ENCODE data around the gene MED26. TPM values are rescaled to one million over a fixed set of nuclear protein-coding genes. Genes with fewer than 3 reads are reported as not detected.

The MED26 gene
- total RNA-seq, 6 donors from 2014 or later, result 12.6 to 26.5 (median 13.8) TPM

GRCh38 chr19:16527334-16527935 is 100.6 kb downstream of the MED26 start:
- no peaks in the 10 kb centered on the region for H3K4me1 ChIP-seq
- H3K4me3 ChIP-seq, result no peak overlapping the region
- TF ChIP-seq POLR2A (IDR thresholded peaks at IDR 0.05) (no peak), EP300 (IDR thresholded peaks at IDR 0.05) (no peak), CTCF (IDR thresholded peaks at IDR 0.05) (no peak), POLR2AphosphoS5 (IDR thresholded peaks at IDR 0.05) (no peak)
- H3K36me3 ChIP-seq, result peaks cover 67 to 100% (median 99%) of the 10 kb centered on the region in 4 donors
- WGBS, 2 donors, result 93 to 96% methylated on average over 7 to 9 of the region's 14 CpGs
- H3K27me3 ChIP-seq, result no peaks in the 10 kb centered on the region
- DNase-seq (peak in 1 of 2 donors; percentile 27), ATAC-seq (ENCODE audit: low FRiP score in 2 of 2) (no peak)
- H3K9me3 ChIP-seq, result no peaks in the 10 kb centered on the region
- H3K27ac ChIP-seq, result no peak overlapping the region

- Histone ChIP-seq H3K9me3 (no peaks in the 10 kb centered on the region), H3K27me3 (no peaks in the 10 kb centered on the region), H3K4me3 (no peak overlapping the region), H3K36me3 (peaks cover 61 to 100% (median 98%) of the 10 kb centered on the region in 4 donors), H3K4me1 (no peaks in the 10 kb centered on the region), H3K27ac (no peak overlapping the region)
- DNase-seq (peak in 1 of 2 donors; percentile 75), ATAC-seq (ENCODE audit: low FRiP score in 2 of 2) (no peak)
- TF ChIP-seq POLR2A (IDR thresholded peaks at IDR 0.05) (no peak), CTCF (IDR thresholded peaks at IDR 0.05) (no peak), POLR2AphosphoS5 (IDR thresholded peaks at IDR 0.05) (no peak), EP300 (IDR thresholded peaks at IDR 0.05) (no peak)
- 99% methylated on average over 21 to 29 of the region's 29 CpGs for WGBS, 2 donors
Observed at GRCh38 chr19:16525751-16526481, 102.1 kb downstream of the MED26 start.

- Histone ChIP-seq H3K9me3 (no peaks in the 10 kb centered on the region), H3K27ac (no peak overlapping the region), H3K4me3 (no peak overlapping the region), H3K36me3 (peaks cover 60 to 100% (median 98%) of the 10 kb centered on the region in 4 donors), H3K4me1 (no peaks in the 10 kb centered on the region), H3K27me3 (no peaks in the 10 kb centered on the region)
- 98% methylated on average over 35 to 38 of the region's 54 CpGs for WGBS, 2 donors
- ATAC-seq (ENCODE audit: low FRiP score in 2 of 2) (no peak), DNase-seq (peak in 1 of 2 donors; percentile 83)
- no peak for TF ChIP-seq POLR2A (IDR thresholded peaks at IDR 0.05)
- no peak for TF ChIP-seq CTCF (IDR thresholded peaks at IDR 0.05)
- TF ChIP-seq POLR2AphosphoS5 (IDR thresholded peaks at IDR 0.05), result no peak
- TF ChIP-seq EP300 (IDR thresholded peaks at IDR 0.05), result no peak
Observed at GRCh38 chr19:16524991-16525734, 102.8 kb downstream of the MED26 start.

Small RNA genes lying within 50 kb of the gene (small RNA-seq; reads per million reads assigned to genes)
- gene RN7SL146P, result 0 reads per million in 4 donors

Other genes with a start within 250 kb of the MED26 start
- 10 to 100 TPM; 18.2 to 62.9 (median 33.2) TPM for gene EPS15L1, start 156.2 kb downstream of the MED26 start, total RNA-seq
- not detected for gene CALR3, start 132.0 kb downstream of the MED26 start, total RNA-seq
- 10 to 100 TPM in 1 of 6 donors, 1 to 10 TPM in 5; 4.3 to 26.2 (median 5.7) TPM for gene C19orf44, start 131.8 kb downstream of the MED26 start, total RNA-seq
- 10 to 100 TPM; 10.8 to 38.6 (median 22.0) TPM for gene CHERP, start 85.8 kb downstream of the MED26 start, total RNA-seq
- 10 to 100 TPM; 48.5 to 60.8 (median 53.2) TPM for gene SLC35E1, start 55.8 kb downstream of the MED26 start, total RNA-seq
- gene SMIM7, start 31.9 kb upstream of the MED26 start, total RNA-seq, result 100 to 1,000 TPM in 1 of 6 donors, 10 to 100 TPM in 5; 71.8 to 129 (median 80.4) TPM
- gene TMEM38A, start 32.9 kb upstream of the MED26 start, total RNA-seq, result 1 to 10 TPM; 5.1 to 8.4 (median 5.9) TPM
- gene NWD1, start 91.6 kb upstream of the MED26 start, total RNA-seq, result 10 to 100 TPM in 1 of 6 donors, 1 to 10 TPM in 4, under 1 TPM in 1; 0.06 to 15.3 (median 2.3) TPM
- gene SIN3B, start 201.2 kb upstream of the MED26 start, total RNA-seq, result 100 to 1,000 TPM in 2 of 6 donors, 10 to 100 TPM in 4; 38.2 to 385 (median 63.5) TPM